ENCODE results near the gene NDST3. TPM values are rescaled to one million over a fixed set of nuclear protein-coding genes. Genes with fewer than 3 reads are reported as not detected.

Gene NDST3
- total RNA-seq, 1 experiment from 2014 or later, result 0.04 TPM

- H3K4me2 ChIP-seq (ENCODE audit: low read length), result no peak overlapping the region
- ChIA-PET CTCF (no interaction called here), POLR2A (ENCODE audit: unreplicated experiment) (no interaction called here)
- no peak for ATAC-seq
- DNase-seq, result no peak
- no peaks in the 10 kb centered on the region for H4K20me1 ChIP-seq (ENCODE audit: low read length)
- H3K27me3 ChIP-seq (ENCODE audit: low read length), result no peaks in the 10 kb centered on the region; the same call in 1 of the 2 replicates
- H3K4me1 ChIP-seq (ENCODE audit: insufficient read depth, low read length), result no peaks in the 10 kb centered on the region
- intact Hi-C loops (cut with micrococcal nuclease), result no loop called here
- H3K9me2 ChIP-seq (replicated peaks; ENCODE audit: low read length), result no peaks in the 10 kb centered on the region
- H3K9ac ChIP-seq (ENCODE audit: low read length), result no peak overlapping the region
- TF ChIP-seq EZH2phosphoT487 (IDR thresholded peaks at IDR 0.05; ENCODE audit: borderline replicate concordance, low read length), result no peak
- no peak for TF ChIP-seq CTCF (conservative IDR thresholded peaks at IDR 0.05; ENCODE audit: low read depth, low read length)
- TF ChIP-seq EZH2 (IDR thresholded peaks at IDR 0.05; ENCODE audit: low read length, unreplicated experiment), result no peak
- H3K9me3 ChIP-seq (ENCODE audit: low read length), result no peaks in the 10 kb centered on the region
- H3F3A ChIP-seq (ENCODE audit: low read length, unreplicated experiment), result no peaks in the 10 kb centered on the region
- no peaks in the 10 kb centered on the region for H3K79me2 ChIP-seq (ENCODE audit: low read length)
- H3K27ac ChIP-seq (ENCODE audit: low read length), result no peak overlapping the region
- no peak overlapping the region for H2AFZ ChIP-seq (ENCODE audit: low read length)
- BruUV-seq (replicated peaks), result no TSS peak
- no peaks in the 10 kb centered on the region for H3K36me3 ChIP-seq (ENCODE audit: low read depth, low read length)
- H3K4me3 ChIP-seq (ENCODE audit: low read length), result no peak overlapping the region
These were observed 273.4 kb downstream of the NDST3 start for GRCh38 chr4:118307643-118308042.
